HG03469 (cell line): ENCODE measurements around the gene CCDC50.
A peak's percentile ranks its signal among the peaks of the same experiment; 100 is the strongest.

Experiments
- ATAC-seq: cut with Tn5 transposase; IDR thresholded peaks from one replicate; pipeline ENCODE4 v1.9.1; 2021; ENCODE audit warnings: mild to moderate bottlenecking, moderate library complexity, moderate number of reproducible peaks; ENCODE audit not compliant: unreplicated experiment

Gene CCDC50

GRCh38 chr3:191328962-191329653, at the start of gene CCDC50:
Gene CCDC50, plus strand, starts transcription at chr3:191329394. Its CDS starts 281 bp downstream, at chr3:191329675.
- ATAC-seq, result peak; percentile 56

GRCh38 chr3:191280111-191280510, 49.1 kb upstream of the CCDC50 start:
- ATAC-seq, result no peak

GRCh38 chr3:191280882-191281281, 48.3 kb upstream of the CCDC50 start:
- ATAC-seq, result no peak

- ATAC-seq, result no peak
Observed at GRCh38 chr3:191282251-191283185, 46.7 kb upstream of the CCDC50 start.

- no peak for ATAC-seq
Observed at GRCh38 chr3:191283400-191283799, 45.8 kb upstream of the CCDC50 start.

- peak; percentile 91 for ATAC-seq
Observed at GRCh38 chr3:191290311-191291025, 38.7 kb upstream of the CCDC50 start.

GRCh38 chr3:191292243-191293015, 36.8 kb upstream of the CCDC50 start:
- ATAC-seq, result no peak

GRCh38 chr3:191294291-191294690, 34.9 kb upstream of the CCDC50 start:
- ATAC-seq, result no peak

- peak; percentile 89 for ATAC-seq
Observed at GRCh38 chr3:191296041-191296541, 33.1 kb upstream of the CCDC50 start.

GRCh38 chr3:191298846-191299245, 30.3 kb upstream of the CCDC50 start:
- ATAC-seq, result no peak

- no peak for ATAC-seq
Observed at GRCh38 chr3:191300422-191300821, 28.8 kb upstream of the CCDC50 start.

GRCh38 chr3:191301017-191301416, 28.2 kb upstream of the CCDC50 start:
- peak; percentile 63 for ATAC-seq

GRCh38 chr3:191301782-191302411, 27.3 kb upstream of the CCDC50 start:
- no peak for ATAC-seq

GRCh38 chr3:191302451-191302850, 26.7 kb upstream of the CCDC50 start:
- no peak for ATAC-seq

- ATAC-seq, result no peak
Observed at GRCh38 chr3:191303596-191303995, 25.6 kb upstream of the CCDC50 start.

- ATAC-seq, result no peak
Observed at GRCh38 chr3:191306428-191306827, 22.8 kb upstream of the CCDC50 start.

- no peak for ATAC-seq
Observed at GRCh38 chr3:191307341-191307740, 21.9 kb upstream of the CCDC50 start.

GRCh38 chr3:191313296-191313695, 15.9 kb upstream of the CCDC50 start:
- no peak for ATAC-seq

- no peak for ATAC-seq
Observed at GRCh38 chr3:191314109-191314728, 15.0 kb upstream of the CCDC50 start.
